H1 (cell line): ENCODE measurements around the gene ENPP3. TPM values are rescaled to one million over a fixed set of nuclear protein-coding genes. Genes with fewer than 3 reads are reported as not detected.

Experiments
- CTCF ChIA-PET: fragments of 300-600 bp; sonication (Branson Sonifier 250); formaldehyde crosslinking; loops from one replicate; lab custom pipeline; 2021; ENCODE audit not compliant: partially characterized antibody; lab: Charles Lee
- POLR2A ChIA-PET: fragments of 300-600 bp; sonication (Branson Sonifier 250); formaldehyde crosslinking; loops from one replicate; lab custom pipeline; 2021; ENCODE audit warnings: inconsistent platforms; ENCODE audit not compliant: partially characterized antibody; lab: Charles Lee
- DNase-seq, 2 experiments: peaks; one replicate each; pipeline versions ENCODE4 v3.0.0 to v3.0.0-alpha.2; 2010 to 2022; ENCODE audit warnings: low spot score in 2 of 2, low read depth in 1 of 2, mixed read lengths in 1 of 2
- FAIRE-seq: peaks from 2 replicates; lab custom pipeline; 2011; peaks lifted over from hg19 to GRCh38; lab: Jason Lieb, UNC
- H2AFZ ChIP-seq: 2 replicates; pipeline ENCODE4 v1.8.1; 2012; ENCODE audit warnings: low read length, inconsistent platforms
- H2AK5ac ChIP-seq: 2 replicates; pipeline ENCODE4 v1.6.1; 2013; ENCODE audit warnings: low read depth, low read length
- H2BK120ac ChIP-seq: replicated peaks from 2 replicates; pipeline ENCODE3; 2013; ENCODE audit warnings: low read depth, low read length, inconsistent platforms
- H2BK12ac ChIP-seq: 2 replicates; pipeline ENCODE4 v1.6.1; 2013; ENCODE audit warnings: low read depth, low read length
- H2BK15ac ChIP-seq: 2 replicates; pipeline ENCODE4 v1.6.1; 2013; ENCODE audit warnings: low read length
- H2BK20ac ChIP-seq: 2 replicates; pipeline ENCODE4 v1.6.1; 2013; ENCODE audit warnings: low read length
- H2BK5ac ChIP-seq: 2 replicates; pipeline ENCODE4 v1.6.1; 2013; ENCODE audit warnings: low read depth, low read length
- H3K14ac ChIP-seq: 2 replicates; pipeline ENCODE4 v1.6.1; 2013; ENCODE audit warnings: inconsistent platforms; ENCODE audit not compliant: insufficient read length
- H3K18ac ChIP-seq: 2 replicates; pipeline ENCODE4 v1.6.1; 2013; ENCODE audit warnings: low read length; ENCODE audit errors: extremely low read depth
- H3K23ac ChIP-seq: 2 replicates; pipeline ENCODE4 v1.6.1; 2013; ENCODE audit warnings: inconsistent platforms; ENCODE audit not compliant: insufficient read length
- H3K23me2 ChIP-seq: 2 replicates; pipeline ENCODE4 v1.6.1; 2013; ENCODE audit warnings: low read depth, low read length
- H3K27ac ChIP-seq: 2 replicates; pipeline ENCODE4 v1.6.1; 2011; ENCODE audit warnings: low read depth, low read length, inconsistent platforms
- H3K27me3 ChIP-seq, 4 experiments: replicated peaks in 1 of 4; 1 replicate in 1 of 4; 2 replicates in 3 of 4; pipeline versions ENCODE4 v1.6.1 to v1.8.1; 2011 to 2013; ENCODE audit warnings: low read length in 3 of 4, mild to moderate bottlenecking in 3 of 4, inconsistent platforms in 2 of 4, mixed read lengths in 2 of 4, moderate library complexity in 1 of 4; ENCODE audit not compliant: control insufficient read depth in 3 of 4, insufficient read depth in 3 of 4; ENCODE audit errors: extremely low read depth in 1 of 4
- H3K36me3 ChIP-seq, 4 experiments: 2 replicates each; pipeline versions ENCODE4 v1.6.1 to v1.8.1; 2011 to 2013; ENCODE audit warnings: mild to moderate bottlenecking in 4 of 4, low read length in 3 of 4, moderate library complexity in 2 of 4, control low read depth in 1 of 4, inconsistent platforms in 1 of 4; ENCODE audit not compliant: insufficient read depth in 4 of 4, control insufficient read depth in 2 of 4
- H3K4ac ChIP-seq: replicated peaks from 2 replicates; pipeline ENCODE3; 2013; ENCODE audit warnings: low read length, low read depth, mixed read lengths, inconsistent platforms; ENCODE audit not compliant: insufficient read length
- H3K4me1 ChIP-seq, 4 experiments: replicated peaks in 1 of 4; 1 replicate in 1 of 4; 2 replicates in 3 of 4; pipeline versions ENCODE4 v1.6.1 to v1.8.1; 2011 to 2013; ENCODE audit warnings: low read length in 3 of 4, inconsistent platforms in 2 of 4, mixed read lengths in 1 of 4; ENCODE audit not compliant: insufficient read depth in 4 of 4, control insufficient read depth in 3 of 4
- H3K4me2 ChIP-seq, 2 experiments: 2 replicates each; pipeline versions ENCODE4 v1.6.1 to v1.8.1; 2011 to 2013; ENCODE audit warnings: low read depth in 2 of 2, low read length in 2 of 2, control low read depth in 1 of 2, inconsistent platforms in 1 of 2, mild to moderate bottlenecking in 1 of 2; ENCODE audit not compliant: insufficient read depth in 1 of 2
- H3K4me3 ChIP-seq, 4 experiments: fragments of 200-600, 300-600 bp in 1 of 4; sonication (generic), shearing (Covaris generic), sonication (Bioruptor Twin) in 1 of 4; 2 replicates each; pipeline versions ENCODE4 v1.5.1 to v1.8.1; 2011 to 2016; ENCODE audit warnings: low read length in 4 of 4, low read depth in 3 of 4, control low read depth in 2 of 4, inconsistent platforms in 2 of 4, mild to moderate bottlenecking in 2 of 4, mixed read lengths in 1 of 4, moderate library complexity in 1 of 4; ENCODE audit not compliant: insufficient read depth in 2 of 4; ENCODE audit errors: extremely low read depth in 1 of 4
- H3K56ac ChIP-seq: replicated peaks from 2 replicates; pipeline ENCODE3; 2013; ENCODE audit warnings: low read depth, mild to moderate bottlenecking, mixed read lengths, low read length, inconsistent platforms; ENCODE audit not compliant: insufficient read length
- H3K79me1 ChIP-seq: 2 replicates; pipeline ENCODE4 v1.6.1; 2013; ENCODE audit warnings: low read depth, low read length, control low read depth
- H3K79me2 ChIP-seq, 2 experiments: 2 replicates each; pipeline versions ENCODE4 v1.6.1 to v1.8.1; 2012 to 2013; ENCODE audit warnings: low read length in 2 of 2, mild to moderate bottlenecking in 2 of 2, inconsistent platforms in 1 of 2; ENCODE audit not compliant: insufficient read depth in 2 of 2, control insufficient read depth in 1 of 2
- H3K9ac ChIP-seq, 4 experiments: replicated peaks in 1 of 4; 1 replicate in 1 of 4; 2 replicates in 3 of 4; pipeline versions ENCODE4 v1.6.1 to v1.8.1; 2011 to 2013; ENCODE audit warnings: low read depth in 3 of 4, low read length in 3 of 4, control low read depth in 2 of 4, mild to moderate bottlenecking in 2 of 4, moderate library complexity in 2 of 4, inconsistent platforms in 1 of 4; ENCODE audit errors: extremely low read depth in 1 of 4
- H3K9me3 ChIP-seq, 2 experiments: 2 replicates each; pipeline versions ENCODE4 v1.6.1 to v1.8.1; 2012 to 2013; ENCODE audit warnings: mild to moderate bottlenecking in 2 of 2, moderate library complexity in 2 of 2, control low read depth in 1 of 2, inconsistent platforms in 1 of 2, low read depth in 1 of 2, low read length in 1 of 2, mixed read lengths in 1 of 2; ENCODE audit not compliant: insufficient read depth in 2 of 2
- H4K20me1 ChIP-seq, 2 experiments: replicated peaks in 1 of 2; 2 replicates each; pipeline versions ENCODE3 to v1.8.1; 2011 to 2013; ENCODE audit warnings: inconsistent platforms in 2 of 2, low read length in 2 of 2, mild to moderate bottlenecking in 1 of 2; ENCODE audit not compliant: insufficient read depth in 2 of 2, control insufficient read depth in 1 of 2
- H4K5ac ChIP-seq: 2 replicates; pipeline ENCODE4 v1.6.1; 2013; ENCODE audit warnings: low read length, low read depth, mixed read lengths, inconsistent platforms; ENCODE audit not compliant: insufficient read length
- H4K8ac ChIP-seq: 2 replicates; pipeline ENCODE4 v1.8.0; 2013; ENCODE audit warnings: mild to moderate bottlenecking, moderate library complexity, low read length, inconsistent platforms; ENCODE audit not compliant: insufficient read depth; ENCODE audit errors: extremely low read depth
- H4K91ac ChIP-seq: replicated peaks from 2 replicates; pipeline ENCODE3; 2013; ENCODE audit warnings: low read length, mixed read lengths, inconsistent platforms; ENCODE audit not compliant: insufficient read length
- FOSL1 ChIP-seq: IDR thresholded peaks from 2 replicates; pipeline ENCODE4 v1.6.1; 2011; ENCODE audit warnings: mild to moderate bottlenecking, low read depth, low read length, moderate library complexity; ENCODE audit not compliant: insufficient read depth
- JUN ChIP-seq: IDR thresholded peaks from 2 replicates; pipeline ENCODE4 v1.6.1; 2011; ENCODE audit warnings: low read depth, mild to moderate bottlenecking, improper control_type of control experiment, low read length
- RXRA ChIP-seq: IDR thresholded peaks from 2 replicates; pipeline ENCODE4 v1.6.1; 2011; ENCODE audit warnings: low read depth, mild to moderate bottlenecking, low read length, moderate library complexity; ENCODE audit not compliant: insufficient read depth
- TAF1 ChIP-seq: IDR thresholded peaks from 2 replicates; pipeline ENCODE4 v1.6.1; 2011; ENCODE audit warnings: mild to moderate bottlenecking, low read depth, low read length
- polyA plus RNA-seq, 7 experiments: library from polyadenylated mRNA; depleted of rRNA in 3 of 7; stranded (reverse) in 5 of 7; unstranded in 2 of 7; fragments of >200 nt in 5 of 7; fragments of 200-250 nt in 2 of 7; gene quantifications; 1 replicate in 5 of 7; 2 replicates in 1 of 7; 4 replicates in 1 of 7; pipeline versions ENCODE4 v1.2.1 to v1.2.3, GENCODE V29; 2011 to 2013; ENCODE audit warnings: missing spikeins in 2 of 7, mixed read lengths in 2 of 7
- total RNA-seq: library from RNA; stranded (reverse); fragmentation: NEBNext Ultra II Directional; extraction: Animal tissue kit (Norgen Biotek cat#: 25700); gene quantifications from 2 replicates; pipeline ENCODE4 v1.2.1, GENCODE V29; 2021

ENPP3 gene
- total and polyA plus RNA-seq, 2 of the 8 experiments (the other 6 are each of a cell fraction or from before 2014, with no cell fraction given), result 0.11 TPM; not detected in 1

DNA sequence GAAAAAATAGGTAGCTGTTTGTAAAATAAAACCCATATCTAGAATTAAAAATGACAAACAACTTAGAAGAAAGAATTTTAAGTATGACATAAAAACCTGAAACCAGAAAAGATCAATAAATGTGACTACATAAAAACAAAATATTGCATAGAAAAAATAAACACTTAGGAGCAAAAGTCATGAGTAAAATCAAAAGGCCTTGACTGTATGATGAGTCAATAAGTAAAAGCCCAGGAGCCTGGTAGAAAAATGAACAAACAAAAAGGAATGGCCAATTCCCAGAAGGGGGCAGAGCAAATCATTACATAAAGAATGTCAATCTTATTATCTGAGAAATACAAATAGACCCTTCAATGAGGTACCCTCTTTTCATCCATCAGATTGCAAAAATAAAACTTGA is 150.0 kb downstream of the ENPP3 start:
- Histone ChIP-seq H3K27me3 (no peaks in the 10 kb centered on the region), H2BK12ac (no peak overlapping the region), H2BK20ac (no peak overlapping the region), H2AFZ (no peak overlapping the region), H3K56ac (no peak overlapping the region), H4K91ac (no peak overlapping the region), H3K9ac (no peak overlapping the region), H3K18ac (no peak overlapping the region), H4K8ac (no peak overlapping the region), H3K4me2 (no peak overlapping the region), H3K36me3 (no peaks in the 10 kb centered on the region), H3K79me2 (no peaks in the 10 kb centered on the region), H4K5ac (no peak overlapping the region), H2BK15ac (no peak overlapping the region), H2BK5ac (no peak overlapping the region), H3K4me3 (no peak overlapping the region), H2AK5ac (no peak overlapping the region), H3K9me3 (no peaks in the 10 kb centered on the region), H3K4ac (no peak overlapping the region), H4K20me1 (no peaks in the 10 kb centered on the region), H3K14ac (no peak overlapping the region), H3K23me2 (no peaks in the 10 kb centered on the region), H3K23ac (no peak overlapping the region), H3K4me1 (peaks cover 0 to 3% (median under 1%) of the 10 kb centered on the region in 4 experiments; a peak in 1 of 7 replicates), H2BK120ac (no peak overlapping the region), H3K79me1 (no peaks in the 10 kb centered on the region), H3K27ac (no peak overlapping the region)
- no peak for DNase-seq
- FAIRE-seq, result no peak
- TF ChIP-seq TAF1, result no peak
- no peak for TF ChIP-seq JUN
- TF ChIP-seq FOSL1, result no peak
- TF ChIP-seq RXRA, result no peak
- POLR2A ChIA-PET, result no interaction called here
- CTCF ChIA-PET, result interaction anchor here (1.2 kb wide), 1 partner anchor 92 kb away, joined by 6 read pairs; no protein-coding TSS in a partner anchor
